MCF 10A (cell line): Measurements from ENCODE around the gene RAPGEF3. TPM values are rescaled to one million over a fixed set of nuclear protein-coding genes. Genes with fewer than 3 reads are reported as not detected.

Experiments used
- BruUV-seq: library from RNA; stranded (reverse); fragments of 400-500 nt; replicated peaks from 2 replicates; lab custom pipeline; 2021; lab: Mats Ljungman, UMichigan
- CTCF ChIA-PET: fragments of 300-600 bp; sonication (Branson Sonifier 250); formaldehyde crosslinking; extraction: SDS; loops from one replicate; lab custom pipeline; 2021; ENCODE audit warnings: antibody characterized with exemption, inconsistent platforms; lab: Yijun Ruan, JAX
- POLR2A ChIA-PET: fragments of 300-600, 350-650 bp; sonication (Branson Sonifier 250); formaldehyde crosslinking; extraction: SDS; loops from one replicate; lab custom pipeline; 2020; ENCODE audit warnings: antibody characterized with exemption, inconsistent platforms; lab: Yijun Ruan, JAX
- DNase-seq: peaks from one replicate; pipeline ENCODE4 v3.0.0-alpha.2; 2018; ENCODE audit not compliant: unreplicated experiment
- H3K27ac Mint-ChIP-seq: one replicate; pipeline ENCODE4 v1.8.0; 2022; ENCODE audit warnings: mild to moderate bottlenecking, low read depth, mixed read lengths; ENCODE audit not compliant: unreplicated experiment
- H3K27me3 Mint-ChIP-seq: one replicate; pipeline ENCODE4 v1.8.0; 2022; ENCODE audit warnings: mixed read lengths; ENCODE audit not compliant: insufficient read depth, unreplicated experiment
- H3K36me3 Mint-ChIP-seq: one replicate; pipeline ENCODE4 v1.8.0; 2022; ENCODE audit warnings: mild to moderate bottlenecking, moderate library complexity, mixed read lengths; ENCODE audit not compliant: insufficient read depth, unreplicated experiment
- H3K4me1 Mint-ChIP-seq: one replicate; pipeline ENCODE4 v1.8.0; 2022; ENCODE audit warnings: mixed read lengths; ENCODE audit not compliant: insufficient read depth, unreplicated experiment
- H3K4me3 Mint-ChIP-seq: one replicate; pipeline ENCODE4 v1.8.0; 2022; ENCODE audit warnings: mild to moderate bottlenecking, moderate library complexity, mixed read lengths; ENCODE audit not compliant: unreplicated experiment
- H3K9me3 Mint-ChIP-seq: one replicate; pipeline ENCODE4 v1.8.0; 2022; ENCODE audit warnings: mixed read lengths; ENCODE audit not compliant: unreplicated experiment
- CTCF ChIP-seq: fragments of 200-600 bp; IDR thresholded peaks from one replicate; pipeline ENCODE4 v1.8.0; 2022; ENCODE audit warnings: antibody characterized with exemption, mild to moderate bottlenecking; ENCODE audit not compliant: unreplicated experiment
- intact Hi-C: fragments of 100-400 bp; cut with micrococcal nuclease; formaldehyde crosslinking; loops from 2 replicates; pipeline ENCODE4 v1.14.1; 2022
- total RNA-seq: library from RNA; stranded (reverse); gene quantifications from 2 replicates; pipeline ENCODE4 v1.2.3, GENCODE V29; 2022

The RAPGEF3 gene
- total RNA-seq, 1 experiment from 2014 or later = 1.4 TPM

DNA sequence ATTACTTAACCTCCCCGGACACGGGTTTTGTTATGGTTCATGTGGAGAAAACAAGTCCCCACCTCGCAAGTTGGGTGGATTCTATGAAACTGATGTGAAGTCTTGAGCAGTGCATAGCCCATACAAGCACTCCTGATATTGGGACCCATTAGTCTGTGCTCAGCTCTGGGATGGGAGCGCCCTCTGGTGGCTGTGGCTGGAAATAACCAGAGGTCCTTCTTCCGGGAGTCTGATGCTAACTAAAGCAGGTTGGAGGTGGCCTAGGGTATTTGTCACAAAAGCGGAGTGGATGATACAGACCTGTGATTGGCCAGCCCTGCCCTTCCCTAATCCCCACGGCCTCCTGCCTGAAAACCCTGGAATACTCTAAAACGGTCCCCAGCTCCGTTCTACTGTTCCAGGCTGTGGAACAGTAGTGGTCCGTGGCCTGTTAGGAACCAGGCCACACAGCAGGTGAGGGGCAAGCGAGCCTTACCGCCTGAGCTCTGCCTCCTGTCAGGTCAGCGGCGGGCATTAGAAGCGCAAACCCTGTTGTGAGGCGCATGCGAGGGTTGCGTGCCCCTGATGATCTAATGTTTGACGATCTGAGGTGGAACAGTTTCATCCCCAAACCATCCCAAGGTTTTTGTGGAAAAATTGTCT is 20.7 kb upstream of the RAPGEF3 start:
- Mint-ChIP-seq H3K27me3 (no peaks in the 10 kb centered on the region), H3K4me1 (peaks cover 30% of the 10 kb centered on the region), H3K36me3 (peaks cover 16% of the 10 kb centered on the region), H3K4me3 (no peak overlapping the region), H3K27ac (no peak overlapping the region), H3K9me3 (no peaks in the 10 kb centered on the region)
- peak; percentile 88 for DNase-seq
- TF ChIP-seq CTCF = peak; percentile 89
- intact Hi-C loops = loop anchor here (1.0 to 5.0 kb wide), 5 partner anchors 37 to 127 kb away; partner anchors contain the start of gene HDAC7
- no TSS peak for BruUV-seq
- POLR2A ChIA-PET = interaction anchor here (0.6 to 2.7 kb wide), 7 partner anchors 11 to 506 kb away, joined by 3 to 15 read pairs (median 5); no protein-coding TSS in a partner anchor
- CTCF ChIA-PET = interaction anchor here (0.8 to 38.2 kb wide), 22 partner anchors 9 to 68 kb away, joined by 3 to 843 read pairs (median 6); partner anchors contain the start of gene ENDOU

DNA sequence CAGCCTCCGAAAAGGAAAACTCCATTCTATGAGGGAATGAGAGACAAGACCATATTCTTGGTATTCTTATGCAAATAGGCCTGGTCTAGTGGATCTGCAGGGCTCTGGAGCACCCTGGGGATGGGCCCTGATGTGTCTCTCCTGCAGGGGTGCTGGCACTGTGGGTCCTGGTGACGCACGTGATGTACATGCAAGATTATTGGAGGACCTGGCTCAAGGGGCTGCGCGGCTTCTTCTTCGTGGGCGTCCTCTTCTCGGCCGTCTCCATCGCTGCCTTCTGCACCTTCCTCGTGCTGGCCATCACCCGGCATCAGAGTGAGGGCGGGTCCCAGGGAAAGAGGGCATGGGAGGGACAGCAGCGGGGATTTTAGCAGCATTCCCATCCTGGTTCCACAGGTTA is 20.2 kb upstream of the RAPGEF3 start:
- BruUV-seq = no TSS peak
- H3K9me3 Mint-ChIP-seq = no peaks in the 10 kb centered on the region
- H3K4me1 Mint-ChIP-seq = peaks cover 30% of the 10 kb centered on the region
- no peak for TF ChIP-seq CTCF
- H3K27me3 Mint-ChIP-seq = no peaks in the 10 kb centered on the region
- peaks cover 10% of the 10 kb centered on the region for H3K36me3 Mint-ChIP-seq
- H3K27ac Mint-ChIP-seq = no peak overlapping the region
- DNase-seq = no peak
- intact Hi-C loops = loop anchor here (1.0 to 5.0 kb wide), 5 partner anchors 37 to 127 kb away; partner anchors contain the start of gene HDAC7
- ChIA-PET POLR2A (interaction anchor here (0.6 to 2.7 kb wide), 6 partner anchors 11 to 505 kb away, joined by 3 to 15 read pairs (median 5); no protein-coding TSS in a partner anchor), CTCF (interaction anchor here (0.6 to 38.2 kb wide), 21 partner anchors 9 to 559 kb away, joined by 3 to 843 read pairs (median 6); no protein-coding TSS in a partner anchor)
- H3K4me3 Mint-ChIP-seq = no peak overlapping the region

- intact Hi-C loops = loop anchor here (5.0 kb wide), 2 partner anchors 39 to 126 kb away; partner anchors contain the start of gene HDAC7
- Mint-ChIP-seq H3K27ac (no peak overlapping the region), H3K27me3 (no peaks in the 10 kb centered on the region), H3K4me3 (no peak overlapping the region), H3K36me3 (peaks cover 6% of the 10 kb centered on the region), H3K9me3 (no peaks in the 10 kb centered on the region), H3K4me1 (peaks cover 30% of the 10 kb centered on the region)
- POLR2A ChIA-PET = interaction anchor here (0.6 to 3.8 kb wide), 7 partner anchors 9 to 60 kb away, joined by 3 to 25 read pairs (median 5); no protein-coding TSS in a partner anchor
- TF ChIP-seq CTCF = no peak
- no peak for DNase-seq
- CTCF ChIA-PET = interaction anchor here (0.6 to 38.2 kb wide), 23 partner anchors 8 to 558 kb away, joined by 3 to 843 read pairs (median 4); partner anchors contain the start of gene TMEM106C
- no TSS peak for BruUV-seq
These were observed 19.3 kb upstream of the RAPGEF3 start for GRCh38 chr12:47777741-47778558.
